ENCODE measurements around the gene SUCLG1.

Gene SUCLG1

GRCh38 chr2:84460670-84461069 is 1.6 kb upstream of the SUCLG1 start:
- DNase-seq = no peak

- DNase-seq = no peak
Observed at GRCh38 chr2:84459944-84460429, 907 bp upstream of the SUCLG1 start.

- DNase-seq = no peak
Observed at GRCh38 chr2:84458551-84459017, 496 bp downstream of the SUCLG1 start.

GRCh38 chr2:84457686-84458085 is 1.4 kb downstream of the SUCLG1 start:
- DNase-seq = no peak

- no peak for DNase-seq
Observed at GRCh38 chr2:84456156-84456555, 2.9 kb downstream of the SUCLG1 start.

GRCh38 chr2:84454581-84454980 is 4.5 kb downstream of the SUCLG1 start:
- DNase-seq = no peak

GRCh38 chr2:84452624-84453023 is 6.5 kb downstream of the SUCLG1 start:
- no peak for DNase-seq

- no peak for DNase-seq
Observed at GRCh38 chr2:84451579-84451978, 7.5 kb downstream of the SUCLG1 start.

GRCh38 chr2:84450288-84451227 is 8.5 kb downstream of the SUCLG1 start:
- no peak for DNase-seq

- DNase-seq = no peak
Observed at GRCh38 chr2:84449711-84450110, 9.4 kb downstream of the SUCLG1 start.

- no peak for DNase-seq
Observed at GRCh38 chr2:84449055-84449454, 10.0 kb downstream of the SUCLG1 start.

GRCh38 chr2:84443477-84443876 is 15.6 kb downstream of the SUCLG1 start:
- no peak for DNase-seq

- DNase-seq = no peak
Observed at GRCh38 chr2:84442888-84443287, 16.2 kb downstream of the SUCLG1 start.

- no peak for DNase-seq
Observed at GRCh38 chr2:84441505-84441904, 17.6 kb downstream of the SUCLG1 start.

- DNase-seq = no peak
Observed at GRCh38 chr2:84441036-84441435, 18.0 kb downstream of the SUCLG1 start.

GRCh38 chr2:84435345-84436025 is 23.6 kb downstream of the SUCLG1 start:
- DNase-seq = no peak

GRCh38 chr2:84429328-84429727 is 29.8 kb downstream of the SUCLG1 start:
- DNase-seq = no peak

GRCh38 chr2:84427235-84428138 is 31.6 kb downstream of the SUCLG1 start:
- no peak for DNase-seq

- no peak for DNase-seq
Observed at GRCh38 chr2:84425310-84425709, 33.8 kb downstream of the SUCLG1 start.

GRCh38 chr2:84424152-84424551 is 34.9 kb downstream of the SUCLG1 start:
- DNase-seq = no peak

- no peak for DNase-seq
Observed at GRCh38 chr2:84421791-84422190, 37.3 kb downstream of the SUCLG1 start.

GRCh38 chr2:84421197-84421596 is 37.9 kb downstream of the SUCLG1 start:
- DNase-seq = no peak
